GM18505 (cell line): Measurements from ENCODE around the gene ENO2.
"Not testable (repeated sequence)": the region's sequence is repeated elsewhere in the genome, so short reads cannot be mapped to it uniquely, and the experiment has no call there.

ENCODE experiments used
- ATAC-seq: cut with Tn5 transposase; IDR thresholded peaks from one replicate; pipeline ENCODE4 v1.9.1; 2021; ENCODE audit not compliant: unreplicated experiment
- POLR2A ChIP-seq: IDR thresholded peaks from 4 replicates; pipeline ENCODE4 v1.6.1; 2011; ENCODE audit warnings: borderline replicate concordance; ENCODE audit not compliant: insufficient read depth, insufficient read length; ENCODE audit errors: extremely low read depth

The ENO2 gene

GRCh38 chr12:6914246-6914946, at the start of gene ENO2:
TSS of gene ENO2 (plus strand) at chr12:6914580. CDS start at chr12:6915833, 1,253 bp downstream.
- ATAC-seq, result peak; percentile 71
- TF ChIP-seq POLR2A, result peak; percentile 54

- not testable (repeated sequence) for ATAC-seq
Measured at GRCh38 chr12:6865307-6865706, 49.1 kb upstream of the ENO2 start.

- ATAC-seq, result no peak
Measured at GRCh38 chr12:6866163-6866919, 48.0 kb upstream of the ENO2 start.

GRCh38 chr12:6866920-6867412, 47.4 kb upstream of the ENO2 start:
- peak; percentile 3 for ATAC-seq
- TF ChIP-seq POLR2A, result no peak

More at GRCh38 chr12:6866163-6866919, 48.0 kb upstream of the ENO2 start:
- TF ChIP-seq POLR2A, result no peak

- peak; percentile 55 for ATAC-seq
- TF ChIP-seq POLR2A, result peak; percentile 98
Measured at GRCh38 chr12:6867413-6868210, 46.8 kb upstream of the ENO2 start, which contains the start of gene TPI1. TSS of gene TPI1 (plus strand) at chr12:6867531. CDS start at chr12:6867567, 36 bp downstream.

GRCh38 chr12:6868211-6869048, 46.0 kb upstream of the ENO2 start:
- no peak for ATAC-seq
- TF ChIP-seq POLR2A, result no peak

- no peak for TF ChIP-seq POLR2A
- no peak for ATAC-seq
Measured at GRCh38 chr12:6869049-6870021, 45.0 kb upstream of the ENO2 start.

- not testable (repeated sequence) for ATAC-seq
Measured at GRCh38 chr12:6870304-6870703, 44.1 kb upstream of the ENO2 start.

GRCh38 chr12:6871052-6871957, 43.1 kb upstream of the ENO2 start:
- no peak for TF ChIP-seq POLR2A
- no peak for ATAC-seq

GRCh38 chr12:6872073-6873048, 42.0 kb upstream of the ENO2 start:
- ATAC-seq, result no peak
- TF ChIP-seq POLR2A, result peak; percentile 55
